H1 (cell line): Measurements from ENCODE around the gene OR2T11. TPM values are rescaled to one million over a fixed set of nuclear protein-coding genes. Genes with fewer than 3 reads are reported as not detected.

Source experiments
- CTCF ChIA-PET: fragments of 300-600 bp; sonication (Branson Sonifier 250); formaldehyde crosslinking; loops from one replicate; lab custom pipeline; 2021; ENCODE audit not compliant: partially characterized antibody; lab: Charles Lee
- POLR2A ChIA-PET: fragments of 300-600 bp; sonication (Branson Sonifier 250); formaldehyde crosslinking; loops from one replicate; lab custom pipeline; 2021; ENCODE audit warnings: inconsistent platforms; ENCODE audit not compliant: partially characterized antibody; lab: Charles Lee
- DNase-seq, 2 experiments: peaks; one replicate each; pipeline versions ENCODE4 v3.0.0 to v3.0.0-alpha.2; 2010 to 2022; ENCODE audit warnings: low spot score in 2 of 2, low read depth in 1 of 2, mixed read lengths in 1 of 2
- FAIRE-seq: peaks from 2 replicates; lab custom pipeline; 2011; peaks lifted over from hg19 to GRCh38; lab: Jason Lieb, UNC
- H2AFZ ChIP-seq: 2 replicates; pipeline ENCODE4 v1.8.1; 2012; ENCODE audit warnings: low read length, inconsistent platforms
- H2AK5ac ChIP-seq: 2 replicates; pipeline ENCODE4 v1.6.1; 2013; ENCODE audit warnings: low read depth, low read length
- H2BK120ac ChIP-seq: replicated peaks from 2 replicates; pipeline ENCODE3; 2013; ENCODE audit warnings: low read depth, low read length, inconsistent platforms
- H2BK12ac ChIP-seq: 2 replicates; pipeline ENCODE4 v1.6.1; 2013; ENCODE audit warnings: low read depth, low read length
- H2BK15ac ChIP-seq: 2 replicates; pipeline ENCODE4 v1.6.1; 2013; ENCODE audit warnings: low read length
- H2BK20ac ChIP-seq: 2 replicates; pipeline ENCODE4 v1.6.1; 2013; ENCODE audit warnings: low read length
- H2BK5ac ChIP-seq: 2 replicates; pipeline ENCODE4 v1.6.1; 2013; ENCODE audit warnings: low read depth, low read length
- H3K14ac ChIP-seq: 2 replicates; pipeline ENCODE4 v1.6.1; 2013; ENCODE audit warnings: inconsistent platforms; ENCODE audit not compliant: insufficient read length
- H3K18ac ChIP-seq: 2 replicates; pipeline ENCODE4 v1.6.1; 2013; ENCODE audit warnings: low read length; ENCODE audit errors: extremely low read depth
- H3K23ac ChIP-seq: 2 replicates; pipeline ENCODE4 v1.6.1; 2013; ENCODE audit warnings: inconsistent platforms; ENCODE audit not compliant: insufficient read length
- H3K23me2 ChIP-seq: 2 replicates; pipeline ENCODE4 v1.6.1; 2013; ENCODE audit warnings: low read depth, low read length
- H3K27ac ChIP-seq: 2 replicates; pipeline ENCODE4 v1.6.1; 2011; ENCODE audit warnings: low read depth, low read length, inconsistent platforms
- H3K27me3 ChIP-seq, 4 experiments: replicated peaks in 1 of 4; 1 replicate in 1 of 4; 2 replicates in 3 of 4; pipeline versions ENCODE4 v1.6.1 to v1.8.1; 2011 to 2013; ENCODE audit warnings: low read length in 3 of 4, mild to moderate bottlenecking in 3 of 4, inconsistent platforms in 2 of 4, mixed read lengths in 2 of 4, moderate library complexity in 1 of 4; ENCODE audit not compliant: control insufficient read depth in 3 of 4, insufficient read depth in 3 of 4; ENCODE audit errors: extremely low read depth in 1 of 4
- H3K36me3 ChIP-seq, 4 experiments: 2 replicates each; pipeline versions ENCODE4 v1.6.1 to v1.8.1; 2011 to 2013; ENCODE audit warnings: mild to moderate bottlenecking in 4 of 4, low read length in 3 of 4, moderate library complexity in 2 of 4, control low read depth in 1 of 4, inconsistent platforms in 1 of 4; ENCODE audit not compliant: insufficient read depth in 4 of 4, control insufficient read depth in 2 of 4
- H3K4ac ChIP-seq: replicated peaks from 2 replicates; pipeline ENCODE3; 2013; ENCODE audit warnings: low read length, low read depth, mixed read lengths, inconsistent platforms; ENCODE audit not compliant: insufficient read length
- H3K4me1 ChIP-seq, 4 experiments: replicated peaks in 1 of 4; 1 replicate in 1 of 4; 2 replicates in 3 of 4; pipeline versions ENCODE4 v1.6.1 to v1.8.1; 2011 to 2013; ENCODE audit warnings: low read length in 3 of 4, inconsistent platforms in 2 of 4, mixed read lengths in 1 of 4; ENCODE audit not compliant: insufficient read depth in 4 of 4, control insufficient read depth in 3 of 4
- H3K4me2 ChIP-seq, 2 experiments: 2 replicates each; pipeline versions ENCODE4 v1.6.1 to v1.8.1; 2011 to 2013; ENCODE audit warnings: low read depth in 2 of 2, low read length in 2 of 2, control low read depth in 1 of 2, inconsistent platforms in 1 of 2, mild to moderate bottlenecking in 1 of 2; ENCODE audit not compliant: insufficient read depth in 1 of 2
- H3K4me3 ChIP-seq, 4 experiments: fragments of 200-600, 300-600 bp in 1 of 4; sonication (generic), shearing (Covaris generic), sonication (Bioruptor Twin) in 1 of 4; 2 replicates each; pipeline versions ENCODE4 v1.5.1 to v1.8.1; 2011 to 2016; ENCODE audit warnings: low read length in 4 of 4, low read depth in 3 of 4, control low read depth in 2 of 4, inconsistent platforms in 2 of 4, mild to moderate bottlenecking in 2 of 4, mixed read lengths in 1 of 4, moderate library complexity in 1 of 4; ENCODE audit not compliant: insufficient read depth in 2 of 4; ENCODE audit errors: extremely low read depth in 1 of 4
- H3K56ac ChIP-seq: replicated peaks from 2 replicates; pipeline ENCODE3; 2013; ENCODE audit warnings: low read depth, mild to moderate bottlenecking, mixed read lengths, low read length, inconsistent platforms; ENCODE audit not compliant: insufficient read length
- H3K79me1 ChIP-seq: 2 replicates; pipeline ENCODE4 v1.6.1; 2013; ENCODE audit warnings: low read depth, low read length, control low read depth
- H3K79me2 ChIP-seq, 2 experiments: 2 replicates each; pipeline versions ENCODE4 v1.6.1 to v1.8.1; 2012 to 2013; ENCODE audit warnings: low read length in 2 of 2, mild to moderate bottlenecking in 2 of 2, inconsistent platforms in 1 of 2; ENCODE audit not compliant: insufficient read depth in 2 of 2, control insufficient read depth in 1 of 2
- H3K9ac ChIP-seq, 4 experiments: replicated peaks in 1 of 4; 1 replicate in 1 of 4; 2 replicates in 3 of 4; pipeline versions ENCODE4 v1.6.1 to v1.8.1; 2011 to 2013; ENCODE audit warnings: low read depth in 3 of 4, low read length in 3 of 4, control low read depth in 2 of 4, mild to moderate bottlenecking in 2 of 4, moderate library complexity in 2 of 4, inconsistent platforms in 1 of 4; ENCODE audit errors: extremely low read depth in 1 of 4
- H3K9me3 ChIP-seq, 2 experiments: 2 replicates each; pipeline versions ENCODE4 v1.6.1 to v1.8.1; 2012 to 2013; ENCODE audit warnings: mild to moderate bottlenecking in 2 of 2, moderate library complexity in 2 of 2, control low read depth in 1 of 2, inconsistent platforms in 1 of 2, low read depth in 1 of 2, low read length in 1 of 2, mixed read lengths in 1 of 2; ENCODE audit not compliant: insufficient read depth in 2 of 2
- H4K20me1 ChIP-seq, 2 experiments: replicated peaks in 1 of 2; 2 replicates each; pipeline versions ENCODE3 to v1.8.1; 2011 to 2013; ENCODE audit warnings: inconsistent platforms in 2 of 2, low read length in 2 of 2, mild to moderate bottlenecking in 1 of 2; ENCODE audit not compliant: insufficient read depth in 2 of 2, control insufficient read depth in 1 of 2
- H4K5ac ChIP-seq: 2 replicates; pipeline ENCODE4 v1.6.1; 2013; ENCODE audit warnings: low read length, low read depth, mixed read lengths, inconsistent platforms; ENCODE audit not compliant: insufficient read length
- H4K8ac ChIP-seq: 2 replicates; pipeline ENCODE4 v1.8.0; 2013; ENCODE audit warnings: mild to moderate bottlenecking, moderate library complexity, low read length, inconsistent platforms; ENCODE audit not compliant: insufficient read depth; ENCODE audit errors: extremely low read depth
- H4K91ac ChIP-seq: replicated peaks from 2 replicates; pipeline ENCODE3; 2013; ENCODE audit warnings: low read length, mixed read lengths, inconsistent platforms; ENCODE audit not compliant: insufficient read length
- BACH1 ChIP-seq: IDR thresholded peaks from 2 replicates; pipeline ENCODE4 v1.6.1; 2012; ENCODE audit warnings: low read length, improper control_type of control experiment
- EP300 ChIP-seq, 2 experiments: IDR thresholded peaks; 1 replicate in 1 of 2; 2 replicates in 1 of 2; pipeline ENCODE4 v1.6.1; 2011 to 2012; ENCODE audit warnings: low read depth in 2 of 2, low read length in 2 of 2, mild to moderate bottlenecking in 2 of 2, borderline replicate concordance in 1 of 2, inconsistent platforms in 1 of 2, moderate library complexity in 1 of 2
- EZH2 ChIP-seq: fragments of 200-600 bp; sonication (generic); IDR thresholded peaks from 2 replicates; pipeline ENCODE4 v1.7.1; 2012; ENCODE audit warnings: low read depth, mild to moderate bottlenecking, moderate library complexity, low read length, inconsistent platforms; ENCODE audit not compliant: severe bottlenecking
- FOSL1 ChIP-seq: IDR thresholded peaks from 2 replicates; pipeline ENCODE4 v1.6.1; 2011; ENCODE audit warnings: mild to moderate bottlenecking, low read depth, low read length, moderate library complexity; ENCODE audit not compliant: insufficient read depth
- JUN ChIP-seq: IDR thresholded peaks from 2 replicates; pipeline ENCODE4 v1.6.1; 2011; ENCODE audit warnings: low read depth, mild to moderate bottlenecking, improper control_type of control experiment, low read length
- RFX5 ChIP-seq: IDR thresholded peaks from 2 replicates; pipeline ENCODE4 v1.6.1; 2011; ENCODE audit warnings: low read depth, low read length, improper control_type of control experiment, borderline replicate concordance
- RNF2 ChIP-seq: fragments of 200-900, 300-1000 bp; sonication (generic); IDR thresholded peaks from 2 replicates; pipeline ENCODE4 v1.7.1; 2016; ENCODE audit warnings: borderline replicate concordance, low read depth, mild to moderate bottlenecking, antibody characterized with exemption, low read length; ENCODE audit not compliant: poor library complexity, severe bottlenecking; ENCODE audit errors: missing control alignments
- ZNF274 ChIP-seq: IDR thresholded peaks from 2 replicates; pipeline ENCODE4 v1.7.0; 2012; ENCODE audit warnings: low read length, borderline replicate concordance; ENCODE audit errors: extremely low read depth
- WGBS, 2 experiments: shearing (Covaris generic) in 1 of 2; methylation state at CpG; one replicate each; pipeline versions ENCODE4 v1.1.6 to v1.1.7; 2013 to 2015; ENCODE audit warnings: low lambda C conversion rate in 2 of 2, mixed read lengths in 2 of 2, inconsistent platforms in 1 of 2, low coverage in 1 of 2, missing lambda C conversion rate in 1 of 2; ENCODE audit not compliant: insufficient replicate concordance in 2 of 2, insufficient coverage in 1 of 2, insufficient read length in 1 of 2; ENCODE audit errors: extremely low coverage in 1 of 2, missing lambda C conversion rate in 1 of 2; 5-methylcytosine and 5-hydroxymethylcytosine counted together
- polyA plus RNA-seq, 7 experiments: library from polyadenylated mRNA; depleted of rRNA in 3 of 7; stranded (reverse) in 5 of 7; unstranded in 2 of 7; fragments of >200 nt in 5 of 7; fragments of 200-250 nt in 2 of 7; gene quantifications; 1 replicate in 5 of 7; 2 replicates in 1 of 7; 4 replicates in 1 of 7; pipeline versions ENCODE4 v1.2.1 to v1.2.3, GENCODE V29; 2011 to 2013; ENCODE audit warnings: missing spikeins in 2 of 7, mixed read lengths in 2 of 7
- total RNA-seq: library from RNA; stranded (reverse); fragmentation: NEBNext Ultra II Directional; extraction: Animal tissue kit (Norgen Biotek cat#: 25700); gene quantifications from 2 replicates; pipeline ENCODE4 v1.2.1, GENCODE V29; 2021
- TF ChIP-seq, protein P1 (sequence below): IDR thresholded peaks from 2 replicates; pipeline ENCODE4 v1.6.1; 2012; ENCODE audit warnings: inconsistent platforms
- TF ChIP-seq, protein P2 (sequence below), 3 experiments: IDR thresholded peaks; 1 replicate in 2 of 3; 2 replicates in 1 of 3; pipeline versions ENCODE4 v1.5.1 to v1.6.1; 2011; ENCODE audit warnings: low read length in 3 of 3, mild to moderate bottlenecking in 3 of 3, inconsistent platforms in 2 of 3, low read depth in 1 of 3, moderate library complexity in 1 of 3; ENCODE audit not compliant: insufficient read depth in 1 of 3; ENCODE audit errors: control extremely low read depth in 1 of 3

Gene OR2T11
- total and polyA plus RNA-seq, 2 of the 8 experiments (the other 6 are each of a cell fraction or from before 2014, with no cell fraction given), result not detected

DNA sequence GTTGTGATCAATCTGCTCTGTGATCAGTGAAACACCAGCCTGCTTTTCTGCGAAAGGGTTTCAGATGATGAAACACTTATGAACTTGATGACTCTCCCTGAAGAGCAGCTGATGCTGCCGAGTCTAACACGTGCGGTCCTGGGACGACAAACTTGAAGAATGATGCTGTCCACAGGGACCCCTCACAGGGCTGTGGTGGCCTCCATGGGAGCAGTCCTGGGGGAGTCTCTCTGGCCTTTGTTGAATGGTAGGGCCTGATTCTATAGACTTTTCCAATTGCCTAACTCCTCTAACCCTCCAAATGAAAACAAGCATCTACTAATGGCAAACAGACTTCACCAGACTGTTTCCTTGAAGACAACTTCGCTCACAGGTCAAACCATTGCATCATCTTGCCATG lies 37.3 kb downstream of the OR2T11 start, which contains the start of gene OR2T10:
TSS of gene OR2T10 (minus strand) at position 112 of the 400 bp plus-strand sequence. CDS start 3,932 bp downstream, outside the sequence.
- no peak within 1 kb of the TSS for H3K4me2 ChIP-seq
- no peaks in the 10 kb centered on the region for H3K27me3 ChIP-seq
- H3K4ac ChIP-seq, result no peak within 1 kb of the TSS
- H2BK20ac ChIP-seq, result no peak within 1 kb of the TSS
- FAIRE-seq (no peak), DNase-seq (no peak)
- H3K79me2 ChIP-seq, result no peaks in the 10 kb centered on the region
- no peak within 1 kb of the TSS for H3K9ac ChIP-seq
- H2BK15ac ChIP-seq, result no peak within 1 kb of the TSS
- H4K8ac ChIP-seq, result no peak within 1 kb of the TSS
- no peak within 1 kb of the TSS for H3K27ac ChIP-seq
- no peak within 1 kb of the TSS for H3K14ac ChIP-seq
- H4K20me1 ChIP-seq, result no peaks in the 10 kb centered on the region
- H4K5ac ChIP-seq, result no peak within 1 kb of the TSS
- no peaks in the 10 kb centered on the region for H3K79me1 ChIP-seq
- WGBS, 2 experiments, result 80% methylated on average over 6 of the region's 6 CpGs; no CpG with 5 or more reads in 1 of the 2 experiments
- no peak within 1 kb of the TSS for H2BK12ac ChIP-seq
- no peak within 1 kb of the TSS for H4K91ac ChIP-seq
- no peak within 1 kb of the TSS for H2AK5ac ChIP-seq
- H3K9me3 ChIP-seq, result peaks cover 53 to 68% of the 10 kb centered on the region in 2 experiments
- no peaks in the 10 kb centered on the region for H3K36me3 ChIP-seq
- no peak within 1 kb of the TSS for H2AFZ ChIP-seq
- H3K4me1 ChIP-seq, result no peaks in the 10 kb centered on the region
- H2BK5ac ChIP-seq, result no peak within 1 kb of the TSS
- TF ChIP-seq RFX5 (no peak), EP300 (IDR thresholded peaks at IDR 0.05; ENCODE audit: borderline replicate concordance in 1 of 2, low read depth in 2 of 2, low read length in 2 of 2) (no peak), BACH1 (no peak), FOSL1 (no peak), EZH2 (no peak), ZNF274 (no peak), RNF2 (no peak), JUN (no peak)
- TF ChIP-seq, protein P1, sequence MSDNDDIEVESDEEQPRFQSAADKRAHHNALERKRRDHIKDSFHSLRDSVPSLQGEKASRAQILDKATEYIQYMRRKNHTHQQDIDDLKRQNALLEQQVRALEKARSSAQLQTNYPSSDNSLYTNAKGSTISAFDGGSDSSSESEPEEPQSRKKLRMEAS, result no peak
- TF ChIP-seq, protein P2, sequence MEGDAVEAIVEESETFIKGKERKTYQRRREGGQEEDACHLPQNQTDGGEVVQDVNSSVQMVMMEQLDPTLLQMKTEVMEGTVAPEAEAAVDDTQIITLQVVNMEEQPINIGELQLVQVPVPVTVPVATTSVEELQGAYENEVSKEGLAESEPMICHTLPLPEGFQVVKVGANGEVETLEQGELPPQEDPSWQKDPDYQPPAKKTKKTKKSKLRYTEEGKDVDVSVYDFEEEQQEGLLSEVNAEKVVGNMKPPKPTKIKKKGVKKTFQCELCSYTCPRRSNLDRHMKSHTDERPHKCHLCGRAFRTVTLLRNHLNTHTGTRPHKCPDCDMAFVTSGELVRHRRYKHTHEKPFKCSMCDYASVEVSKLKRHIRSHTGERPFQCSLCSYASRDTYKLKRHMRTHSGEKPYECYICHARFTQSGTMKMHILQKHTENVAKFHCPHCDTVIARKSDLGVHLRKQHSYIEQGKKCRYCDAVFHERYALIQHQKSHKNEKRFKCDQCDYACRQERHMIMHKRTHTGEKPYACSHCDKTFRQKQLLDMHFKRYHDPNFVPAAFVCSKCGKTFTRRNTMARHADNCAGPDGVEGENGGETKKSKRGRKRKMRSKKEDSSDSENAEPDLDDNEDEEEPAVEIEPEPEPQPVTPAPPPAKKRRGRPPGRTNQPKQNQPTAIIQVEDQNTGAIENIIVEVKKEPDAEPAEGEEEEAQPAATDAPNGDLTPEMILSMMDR (IDR thresholded peaks at IDR 0.05; ENCODE audit: control extremely low read depth in 1 of 3, insufficient read depth in 1 of 3, low read depth in 1 of 3, low read length in 3 of 3), result no peak
- ChIA-PET CTCF (no interaction called here), POLR2A (no interaction called here)
- H2BK120ac ChIP-seq, result no peak within 1 kb of the TSS
- no peak within 1 kb of the TSS for H3K23ac ChIP-seq
- H3K4me3 ChIP-seq, result no peak within 1 kb of the TSS
- H3K18ac ChIP-seq, result no peak within 1 kb of the TSS
- H3K23me2 ChIP-seq, result no peaks in the 10 kb centered on the region
- no peak within 1 kb of the TSS for H3K56ac ChIP-seq
